Motor neuron (in vitro differentiated cells): ENCODE data around the gene MAD1L1. TPM values are rescaled to one million over a fixed set of nuclear protein-coding genes. Genes with fewer than 3 reads are reported as not detected.

ENCODE experiments used
- ATAC-seq, 8 experiments: fragments of 200-7000 bp; cut with Tn5 transposase; replicated peaks in 6 of 8; 2 replicates each; pipeline ENCODE4 v1.8.0; 2021; ENCODE audit warnings: mild to moderate bottlenecking in 8 of 8, moderate library complexity in 8 of 8
- H3K27ac ChIP-seq, 2 donors: fragments of 250-450 bp; sonication (Bioruptor Pico); 2 replicates each; pipeline ENCODE4 v1.9.0; 2021; ENCODE audit warnings: antibody characterized with exemption in 2 of 2, mild to moderate bottlenecking in 2 of 2, moderate library complexity in 1 of 2
- H3K4me1 ChIP-seq, 2 donors: fragments of 250-450 bp; sonication (Bioruptor Pico); replicated peaks in 1 of 2; 2 replicates each; pipeline ENCODE4 v1.6.1; 2021; ENCODE audit warnings: antibody characterized with exemption in 2 of 2, mild to moderate bottlenecking in 2 of 2, moderate library complexity in 1 of 2
- H3K4me3 ChIP-seq, 5 donors: fragments of 250-450 bp; sonication (Bioruptor Pico); 2 replicates each; pipeline ENCODE4 v1.9.0; 2021; ENCODE audit warnings: antibody characterized with exemption in 5 of 5, mild to moderate bottlenecking in 5 of 5, moderate library complexity in 4 of 5
- WGBS, 10 experiments: fragments of 450-650 bp; shearing (Covaris generic); methylation state at CpG; one replicate each; pipeline ENCODE4 v1.0.0; 2022; 5-methylcytosine and 5-hydroxymethylcytosine counted together
- in situ Hi-C, 9 experiments: fragments of 400-800 bp; cut with MboI; loops; one replicate each; pipeline ENCODE4 v1.15.0; 2021; ENCODE audit warnings: low sequenced_read_pairs in 9 of 9, low pct_unique_long_range_greater_than_20kb in 2 of 9; ENCODE audit not compliant: unreplicated experiment in 9 of 9
- total RNA-seq, 8 experiments: library from RNA; unstranded; fragments of 300-600 nt; gene quantifications; 2 replicates each; pipeline versions ENCODE4 v1.2.3 to v1.2.4, GENCODE V29; 2022

Gene MAD1L1
- total RNA-seq, 8 experiments from 2014 or later = 24.0 to 68.8 (median 32.4) TPM

- H3K27ac ChIP-seq = no peak overlapping the region
- H3K4me1 ChIP-seq = peaks cover 7 to 10% of the 10 kb centered on the region in 2 donors
- H3K4me3 ChIP-seq = no peak overlapping the region
- WGBS, 10 experiments = 88 to 89% methylated on average over 3 to 7 of the region's 8 CpGs; no CpG with 5 or more reads in 8 of the 10 experiments
- in situ Hi-C loops = loop anchor here in 4 of 9 experiments (10.0 to 25.0 kb wide), 4 partner anchors 548 to 648 kb away; partner anchors contain the start of genes ELFN1 (in 2 of the 4), PSMG3 (in 2 of the 4) and TMEM184A (in 1 of the 4)
- ATAC-seq = no peak
Measured at GRCh38 chr7:2209961-2210323, 22.8 kb downstream of the MAD1L1 start.

DNA sequence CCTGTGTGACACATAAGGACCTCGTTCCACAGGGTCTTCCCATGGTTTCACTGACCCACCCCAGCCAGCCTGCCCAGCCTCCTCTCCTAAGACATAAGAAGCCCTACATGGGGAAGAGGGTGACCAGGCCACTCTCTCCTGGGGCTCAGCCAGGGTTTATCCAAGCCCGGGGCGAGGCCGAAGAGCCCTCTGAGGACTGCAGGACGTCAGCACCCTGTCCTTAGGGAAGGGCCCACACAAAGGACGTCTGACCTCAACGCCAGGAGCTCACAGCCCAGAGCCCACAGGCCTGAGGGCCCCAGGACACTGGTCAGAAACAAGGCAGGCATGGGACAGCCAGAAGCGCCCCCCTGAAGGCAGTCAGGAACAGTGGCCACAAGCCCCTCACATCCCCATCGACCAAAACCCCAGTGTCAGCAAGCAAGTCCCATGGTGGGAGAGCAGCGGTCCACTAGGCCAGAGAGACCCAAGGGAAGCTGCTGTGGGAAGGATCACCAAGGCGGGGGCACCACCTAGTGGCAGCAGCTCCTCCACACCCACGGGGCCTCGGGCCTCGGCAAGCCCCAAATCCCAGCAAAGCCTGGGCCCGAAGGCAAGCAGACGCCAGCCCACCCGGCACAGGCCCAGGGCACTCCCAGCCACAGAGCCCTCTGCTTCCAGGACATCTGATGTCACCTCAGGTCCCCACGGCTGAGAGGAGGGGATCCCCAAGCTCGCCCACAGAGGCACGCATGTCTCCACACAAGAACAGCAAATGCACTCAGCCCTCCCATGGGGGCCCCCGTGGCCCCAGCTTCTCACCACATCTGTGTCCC lies 23.4 kb downstream of the MAD1L1 start:
- peaks cover 8 to 12% of the 10 kb centered on the region in 2 donors for H3K4me1 ChIP-seq
- 18 to 100% (median 60%) methylated on average over 1 to 4 of the region's 21 CpGs; no CpG with 5 or more reads in 2 of the 10 experiments for WGBS, 10 experiments
- H3K4me3 ChIP-seq = no peak overlapping the region
- in situ Hi-C loops = loop anchor here in 3 of 9 experiments (25.0 kb wide), 3 partner anchors 547 to 647 kb away; partner anchors contain the start of genes ELFN1 (in 2 of the 3), PSMG3 (in 1 of the 3) and TMEM184A (in 1 of the 3)
- peak; percentile 78 to 99 (median 96) for ATAC-seq
- no peak overlapping the region for H3K27ac ChIP-seq

DNA sequence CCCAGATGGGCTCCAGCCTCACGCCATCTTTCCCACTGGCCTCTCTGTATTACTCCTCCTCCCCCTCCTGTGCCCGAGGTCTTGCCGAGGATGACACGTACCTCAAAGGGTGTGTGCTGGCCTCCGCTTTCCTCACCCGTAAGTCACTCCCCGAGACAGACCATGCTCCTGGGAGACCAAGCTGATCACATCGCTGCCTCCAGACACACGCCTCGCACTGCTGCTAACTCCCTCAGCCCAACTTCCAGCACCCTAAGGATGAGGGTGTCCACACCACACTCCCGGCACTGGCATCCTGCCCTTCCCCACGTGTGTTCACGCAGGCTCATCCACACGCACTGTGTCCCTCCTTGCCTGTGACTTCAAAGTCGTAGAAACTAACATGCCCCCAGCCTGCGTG lies 24.0 kb downstream of the MAD1L1 start:
- Histone ChIP-seq H3K4me1 (peaks cover 9 to 18% of the 10 kb centered on the region in 2 donors), H3K4me3 (no peak overlapping the region), H3K27ac (no peak overlapping the region)
- 80 to 95% (median 92%) methylated on average over 4 to 8 of the region's 16 CpGs; no CpG with 5 or more reads in 7 of the 10 experiments for WGBS, 10 experiments
- in situ Hi-C loops = loop anchor here in 3 of 9 experiments (25.0 kb wide), 3 partner anchors 546 to 646 kb away; partner anchors contain the start of genes ELFN1 (in 2 of the 3), PSMG3 (in 1 of the 3) and TMEM184A (in 1 of the 3)
- ATAC-seq = no peak

GRCh38 chr7:2205036-2205780 lies 27.5 kb downstream of the MAD1L1 start:
- in situ Hi-C loops = loop anchor here in 3 of 9 experiments (25.0 kb wide), 3 partner anchors 543 to 643 kb away; partner anchors contain the start of genes ELFN1 (in 2 of the 3), PSMG3 (in 1 of the 3) and TMEM184A (in 1 of the 3)
- no peak overlapping the region for H3K4me3 ChIP-seq
- peak in 3 of 8 experiments; percentile 20 to 66 (median 27) for ATAC-seq
- peaks cover 5 to 15% of the 10 kb centered on the region in 2 donors for H3K4me1 ChIP-seq
- 65 to 100% (median 92%) methylated on average over 1 to 12 of the region's 16 CpGs for WGBS, 10 experiments
- no peak overlapping the region for H3K27ac ChIP-seq

- no peak overlapping the region for H3K27ac ChIP-seq
- WGBS, 10 experiments = 94 to 100% (median 99%) methylated on average over 2 to 11 of the region's 11 CpGs; no CpG with 5 or more reads in 4 of the 10 experiments
- H3K4me3 ChIP-seq = no peak overlapping the region
- H3K4me1 ChIP-seq = peaks cover 5 to 15% of the 10 kb centered on the region in 2 donors
- in situ Hi-C loops = loop anchor here in 3 of 9 experiments (25.0 kb wide), 3 partner anchors 542 to 642 kb away; partner anchors contain the start of genes ELFN1 (in 2 of the 3), PSMG3 (in 1 of the 3) and TMEM184A (in 1 of the 3)
- no peak for ATAC-seq
Measured at GRCh38 chr7:2204446-2204845, 28.3 kb downstream of the MAD1L1 start.

GRCh38 chr7:2203766-2204300 lies 28.9 kb downstream of the MAD1L1 start:
- in situ Hi-C loops = loop anchor here in 3 of 9 experiments (25.0 kb wide), 3 partner anchors 542 to 642 kb away; partner anchors contain the start of genes ELFN1 (in 2 of the 3), PSMG3 (in 1 of the 3) and TMEM184A (in 1 of the 3)
- 0 to 77% (median 51%) methylated on average over 1 to 12 of the region's 13 CpGs; no CpG with 5 or more reads in 1 of the 10 experiments for WGBS, 10 experiments
- ATAC-seq = peak in 6 of 8 experiments; percentile 24 to 81 (median 46)
- no peak overlapping the region for H3K4me3 ChIP-seq
- H3K4me1 ChIP-seq = peaks cover 3 to 11% of the 10 kb centered on the region in 2 donors
- peak overlapping the region in 1 of 2 donors; percentile 51 for H3K27ac ChIP-seq

GRCh38 chr7:2202901-2203765 lies 29.6 kb downstream of the MAD1L1 start:
- peak overlapping the region in 1 of 2 donors; percentile 51 for H3K27ac ChIP-seq
- 60 to 100% (median 96%) methylated on average over 1 to 5 of the region's 20 CpGs; no CpG with 5 or more reads in 2 of the 10 experiments for WGBS, 10 experiments
- in situ Hi-C loops = loop anchor here in 3 of 9 experiments (25.0 kb wide), 3 partner anchors 541 to 641 kb away; partner anchors contain the start of genes ELFN1 (in 2 of the 3), PSMG3 (in 1 of the 3) and TMEM184A (in 1 of the 3)

GRCh38 chr7:2202361-2202761 lies 30.4 kb downstream of the MAD1L1 start:
- ATAC-seq = peak in 1 of 8 experiments; percentile 20
- Histone ChIP-seq H3K4me1 (peaks cover 3 to 11% of the 10 kb centered on the region in 2 donors), H3K27ac (no peak overlapping the region), H3K4me3 (no peak overlapping the region)
- in situ Hi-C loops = loop anchor here in 3 of 9 experiments (25.0 kb wide), 3 partner anchors 540 to 640 kb away; partner anchors contain the start of genes ELFN1 (in 2 of the 3), PSMG3 (in 1 of the 3) and TMEM184A (in 1 of the 3)
- WGBS, 10 experiments = 80% methylated on average over 2 of the region's 14 CpGs; no CpG with 5 or more reads in 9 of the 10 experiments

More at GRCh38 chr7:2202901-2203765, 29.6 kb downstream of the MAD1L1 start:
- H3K4me3 ChIP-seq = no peak overlapping the region
- ATAC-seq = peak in 2 of 8 experiments; percentile 1 to 9
- peaks cover 3 to 11% of the 10 kb centered on the region in 2 donors for H3K4me1 ChIP-seq

- Histone ChIP-seq H3K4me1 (peaks cover 3 to 11% of the 10 kb centered on the region in 2 donors), H3K4me3 (no peak overlapping the region), H3K27ac (no peak overlapping the region)
- in situ Hi-C loops = loop anchor here in 3 of 9 experiments (25.0 kb wide), 3 partner anchors 540 to 640 kb away; partner anchors contain the start of genes ELFN1 (in 2 of the 3), PSMG3 (in 1 of the 3) and TMEM184A (in 1 of the 3)
- 20 to 100% (median 87%) methylated on average over 1 to 7 of the region's 31 CpGs; no CpG with 5 or more reads in 2 of the 10 experiments for WGBS, 10 experiments
- ATAC-seq = peak in 4 of 8 experiments; percentile 46 to 72 (median 62)
Measured at GRCh38 chr7:2201686-2202360, 30.9 kb downstream of the MAD1L1 start.

GRCh38 chr7:2201128-2201527 lies 31.6 kb downstream of the MAD1L1 start:
- in situ Hi-C loops = loop anchor here in 3 of 9 experiments (25.0 kb wide), 3 partner anchors 539 to 639 kb away; partner anchors contain the start of genes ELFN1 (in 2 of the 3), PSMG3 (in 1 of the 3) and TMEM184A (in 1 of the 3)
- no peak overlapping the region for H3K27ac ChIP-seq
- ATAC-seq = no peak
- no peak overlapping the region for H3K4me3 ChIP-seq
- WGBS, 10 experiments = 90 to 100% (median 100%) methylated on average over 1 to 5 of the region's 10 CpGs; no CpG with 5 or more reads in 3 of the 10 experiments
- peaks cover 3 to 11% of the 10 kb centered on the region in 2 donors for H3K4me1 ChIP-seq
